Endothelial cell of hepatic sinusoid (primary cell): ENCODE measurements around the gene CYP27A1.

Experiments
- in situ Hi-C: cut with HindIII; loops from 2 replicates; pipeline ENCODE4 v1.10.0; 2017; ENCODE audit warnings: low sequenced_read_pairs

CYP27A1 gene

GRCh38 chr2:218856167-218856895, 74.4 kb downstream of the CYP27A1 start:
- in situ Hi-C loops, result no loop called here

- in situ Hi-C loops, result no loop called here
Observed at GRCh38 chr2:218856896-218857243, 74.9 kb downstream of the CYP27A1 start.

GRCh38 chr2:218857371-218858137, 75.6 kb downstream of the CYP27A1 start:
- in situ Hi-C loops, result no loop called here

GRCh38 chr2:218858138-218858445, 76.1 kb downstream of the CYP27A1 start:
- in situ Hi-C loops, result no loop called here

- in situ Hi-C loops, result no loop called here
Observed at GRCh38 chr2:218858671-218859555, 77.0 kb downstream of the CYP27A1 start.

- in situ Hi-C loops, result no loop called here
Observed at GRCh38 chr2:218859556-218859987, 77.6 kb downstream of the CYP27A1 start, which contains the start of gene WNT6. WNT6 (plus strand) TSS chr2:218859805; CDS start chr2:218860038, 233 bp downstream.

GRCh38 chr2:218859988-218860831, 78.3 kb downstream of the CYP27A1 start:
- in situ Hi-C loops, result no loop called here

- in situ Hi-C loops, result no loop called here
Observed at GRCh38 chr2:218860950-218861381, 79.0 kb downstream of the CYP27A1 start.

- in situ Hi-C loops, result no loop called here
Observed at GRCh38 chr2:218861645-218862318, 79.8 kb downstream of the CYP27A1 start.

GRCh38 chr2:218863021-218863520, 81.1 kb downstream of the CYP27A1 start:
- in situ Hi-C loops, result no loop called here
